ENCODE measurements around the gene NBL1. TPM values are rescaled to one million over a fixed set of nuclear protein-coding genes. Genes with fewer than 3 reads are reported as not detected.
A peak's percentile ranks its signal among the peaks of the same experiment; 100 is the strongest.

Gene NBL1
- total RNA-seq, 3 donors from 2014 or later, result 320 to 457 (median 426) TPM

DNA sequence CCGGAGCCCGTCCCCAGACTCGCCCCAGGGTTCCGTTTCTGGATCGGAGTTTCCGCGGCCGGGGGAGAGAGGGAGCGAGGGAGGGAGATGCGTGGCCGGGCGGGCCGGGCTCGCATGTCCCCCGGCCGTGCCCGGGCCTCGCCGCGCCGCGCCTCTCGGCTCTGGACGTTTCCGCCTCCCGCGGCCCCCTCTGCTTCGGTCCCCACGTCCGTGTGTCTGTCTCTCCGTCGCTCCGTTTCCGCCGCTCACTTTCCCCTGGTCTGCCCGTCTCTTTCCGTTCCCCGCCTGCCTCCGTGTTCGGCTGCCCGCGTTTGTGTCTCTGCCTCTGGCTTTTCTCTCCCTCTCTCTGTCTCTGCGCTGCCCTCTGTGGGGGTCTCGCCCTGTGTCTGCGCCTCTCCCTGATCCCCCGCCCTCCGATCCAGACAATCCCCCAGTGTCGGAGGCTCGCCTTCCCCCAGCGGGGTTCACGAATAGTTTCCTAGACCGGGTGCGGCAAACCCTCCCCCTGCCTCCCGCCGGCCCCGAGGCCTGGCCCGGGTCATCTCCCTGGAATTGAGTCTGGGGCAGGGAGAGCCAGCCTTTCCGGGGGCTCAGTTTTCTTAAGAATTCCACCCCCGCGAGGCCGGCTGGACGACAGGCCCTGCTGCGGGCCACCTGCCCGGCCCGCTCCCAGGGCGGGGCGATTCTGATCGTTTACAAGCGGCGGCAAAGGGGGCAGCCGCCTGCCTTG is 735 bp downstream of the NBL1 start:
- Histone ChIP-seq H3K9me3 (no peaks in the 10 kb centered on the region), H3K4me1 (ENCODE audit: low read depth) (peaks cover 47% of the 10 kb centered on the region), H3K36me3 (ENCODE audit: low read depth) (no peaks in the 10 kb centered on the region), H3K4me3 (peak overlapping the region; percentile 86)
- DNase-seq, result peak; percentile 65 to 77 (median 72)
- TF ChIP-seq, protein P1, sequence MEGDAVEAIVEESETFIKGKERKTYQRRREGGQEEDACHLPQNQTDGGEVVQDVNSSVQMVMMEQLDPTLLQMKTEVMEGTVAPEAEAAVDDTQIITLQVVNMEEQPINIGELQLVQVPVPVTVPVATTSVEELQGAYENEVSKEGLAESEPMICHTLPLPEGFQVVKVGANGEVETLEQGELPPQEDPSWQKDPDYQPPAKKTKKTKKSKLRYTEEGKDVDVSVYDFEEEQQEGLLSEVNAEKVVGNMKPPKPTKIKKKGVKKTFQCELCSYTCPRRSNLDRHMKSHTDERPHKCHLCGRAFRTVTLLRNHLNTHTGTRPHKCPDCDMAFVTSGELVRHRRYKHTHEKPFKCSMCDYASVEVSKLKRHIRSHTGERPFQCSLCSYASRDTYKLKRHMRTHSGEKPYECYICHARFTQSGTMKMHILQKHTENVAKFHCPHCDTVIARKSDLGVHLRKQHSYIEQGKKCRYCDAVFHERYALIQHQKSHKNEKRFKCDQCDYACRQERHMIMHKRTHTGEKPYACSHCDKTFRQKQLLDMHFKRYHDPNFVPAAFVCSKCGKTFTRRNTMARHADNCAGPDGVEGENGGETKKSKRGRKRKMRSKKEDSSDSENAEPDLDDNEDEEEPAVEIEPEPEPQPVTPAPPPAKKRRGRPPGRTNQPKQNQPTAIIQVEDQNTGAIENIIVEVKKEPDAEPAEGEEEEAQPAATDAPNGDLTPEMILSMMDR (IDR thresholded peaks at IDR 0.05), result no peak
- intact Hi-C loops (cut with DNase I, micrococcal nuclease), result loop anchor here in 1 of 2 donors (10.0 kb wide), 1 partner anchor 50 kb away; a partner anchor contains a TSS
- ATAC-seq, result peak; percentile 13

DNA sequence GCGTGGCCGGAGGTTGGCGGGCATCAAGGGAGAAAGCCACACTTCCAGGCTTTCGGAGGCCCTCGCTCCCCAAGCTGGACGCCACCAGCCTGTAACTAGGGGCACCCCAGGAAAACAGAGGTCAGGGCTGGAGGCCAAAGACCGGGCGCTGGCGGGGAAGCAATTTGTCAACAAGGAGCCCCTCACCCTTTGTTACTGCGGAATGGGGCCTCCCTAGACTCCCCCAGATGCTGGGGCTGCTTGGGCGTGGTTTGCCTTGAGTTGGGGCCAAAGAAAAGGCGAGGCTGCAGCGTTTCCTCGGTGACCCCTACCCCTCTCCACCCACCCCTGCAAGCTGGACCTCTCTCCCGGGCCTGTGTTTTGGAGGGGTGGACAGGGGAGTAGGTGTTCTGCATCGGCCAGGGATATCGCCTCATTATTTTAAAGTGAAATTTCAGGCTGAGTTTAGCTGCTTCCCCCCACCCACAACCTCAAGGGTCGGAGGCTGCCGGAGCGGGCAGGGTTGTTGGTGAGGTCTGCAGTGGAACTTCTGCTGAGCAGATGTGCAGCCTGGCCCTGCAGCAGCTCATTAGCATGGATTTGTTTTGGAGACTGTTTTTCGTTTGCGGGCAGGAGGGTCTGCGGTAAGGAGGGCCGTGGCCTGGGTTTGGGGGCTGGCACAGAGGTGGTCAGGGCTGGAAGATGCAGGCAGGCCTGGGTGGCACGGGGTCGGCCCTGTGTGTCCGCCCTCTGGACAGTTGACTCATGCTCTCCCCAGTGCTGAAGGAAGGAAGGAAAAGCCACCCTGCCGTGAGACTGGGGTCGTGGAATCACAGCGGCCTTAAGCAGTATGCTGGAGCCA is 1.5 kb downstream of the NBL1 start:
- intact Hi-C loops (cut with DNase I, micrococcal nuclease), result loop anchor here in 1 of 2 donors (10.0 kb wide), 1 partner anchor 51 kb away; a partner anchor contains a TSS
- Histone ChIP-seq H3K9me3 (no peaks in the 10 kb centered on the region), H3K4me1 (ENCODE audit: low read depth) (peaks cover 48% of the 10 kb centered on the region), H3K4me3 (peak overlapping the region; percentile 86), H3K36me3 (ENCODE audit: low read depth) (no peaks in the 10 kb centered on the region)
- DNase-seq (peak; percentile 40 to 66 (median 63)), ATAC-seq (peak; percentile 23)
- TF ChIP-seq, protein P1 (IDR thresholded peaks at IDR 0.05), result no peak

- Histone ChIP-seq H3K36me3 (ENCODE audit: low read depth) (no peaks in the 10 kb centered on the region), H3K9me3 (no peaks in the 10 kb centered on the region), H3K4me1 (ENCODE audit: low read depth) (peaks cover 48% of the 10 kb centered on the region), H3K4me3 (no peak overlapping the region)
- intact Hi-C loops (cut with DNase I, micrococcal nuclease), result loop anchor here in 1 of 2 donors (10.0 kb wide), 1 partner anchor 52 kb away; a partner anchor contains a TSS
- ATAC-seq, result peak; percentile 70
- peak; percentile 89 to 91 (median 91) for DNase-seq
- TF ChIP-seq, protein P1 (IDR thresholded peaks at IDR 0.05), result no peak
These were observed 2.5 kb downstream of the NBL1 start for GRCh38 chr1:19646377-19647319.

GRCh38 chr1:19647643-19648042 is 3.5 kb downstream of the NBL1 start:
- Histone ChIP-seq H3K4me1 (ENCODE audit: low read depth) (peaks cover 47% of the 10 kb centered on the region), H3K4me3 (no peak overlapping the region), H3K9me3 (no peaks in the 10 kb centered on the region), H3K36me3 (ENCODE audit: low read depth) (no peaks in the 10 kb centered on the region)
- DNase-seq (peak; percentile 64 to 70 (median 70)), ATAC-seq (peak; percentile 5)
- TF ChIP-seq, protein P1 (IDR thresholded peaks at IDR 0.05), result no peak
- intact Hi-C loops (cut with DNase I, micrococcal nuclease), result loop anchor here in 1 of 2 donors (10.0 kb wide), 1 partner anchor 53 kb away; a partner anchor contains a TSS

GRCh38 chr1:19648239-19648638 is 4.1 kb downstream of the NBL1 start:
- Histone ChIP-seq H3K36me3 (ENCODE audit: low read depth) (no peaks in the 10 kb centered on the region), H3K9me3 (no peaks in the 10 kb centered on the region), H3K4me1 (ENCODE audit: low read depth) (peaks cover 43% of the 10 kb centered on the region), H3K4me3 (no peak overlapping the region)
- TF ChIP-seq, protein P1 (IDR thresholded peaks at IDR 0.05), result no peak
- DNase-seq (no peak), ATAC-seq (no peak)
- intact Hi-C loops (cut with DNase I, micrococcal nuclease), result loop anchor here in 1 of 2 donors (10.0 kb wide), 1 partner anchor 53 kb away; a partner anchor contains a TSS
